ENCODE results near the gene PSD.

Gene PSD

DNA sequence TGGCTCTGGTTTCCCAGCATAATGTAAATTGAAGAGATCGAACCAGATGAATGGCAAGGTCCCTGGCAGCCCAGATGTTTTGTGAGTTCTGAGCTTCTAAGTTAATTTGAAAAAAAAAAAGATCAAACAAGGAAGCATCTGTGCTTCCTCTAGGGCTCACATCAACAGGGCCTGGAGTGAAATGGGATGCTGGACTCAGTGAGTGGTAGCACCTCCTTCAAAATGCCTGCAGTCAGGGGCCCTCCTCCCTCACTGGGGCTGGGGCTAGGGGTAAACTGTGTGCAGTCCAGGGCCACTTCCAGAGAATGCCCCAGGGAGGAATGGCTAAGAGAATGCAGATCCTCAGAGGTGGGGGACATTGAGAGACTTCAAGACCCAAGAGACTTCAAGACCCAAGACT is 19.8 kb upstream of the PSD start:
- no peak for DNase-seq

- DNase-seq: no peak
These were observed 18.9 kb upstream of the PSD start for GRCh38 chr10:102437515-102437914.

- no peak for DNase-seq
These were observed 17.7 kb upstream of the PSD start for GRCh38 chr10:102436312-102436711.

DNA sequence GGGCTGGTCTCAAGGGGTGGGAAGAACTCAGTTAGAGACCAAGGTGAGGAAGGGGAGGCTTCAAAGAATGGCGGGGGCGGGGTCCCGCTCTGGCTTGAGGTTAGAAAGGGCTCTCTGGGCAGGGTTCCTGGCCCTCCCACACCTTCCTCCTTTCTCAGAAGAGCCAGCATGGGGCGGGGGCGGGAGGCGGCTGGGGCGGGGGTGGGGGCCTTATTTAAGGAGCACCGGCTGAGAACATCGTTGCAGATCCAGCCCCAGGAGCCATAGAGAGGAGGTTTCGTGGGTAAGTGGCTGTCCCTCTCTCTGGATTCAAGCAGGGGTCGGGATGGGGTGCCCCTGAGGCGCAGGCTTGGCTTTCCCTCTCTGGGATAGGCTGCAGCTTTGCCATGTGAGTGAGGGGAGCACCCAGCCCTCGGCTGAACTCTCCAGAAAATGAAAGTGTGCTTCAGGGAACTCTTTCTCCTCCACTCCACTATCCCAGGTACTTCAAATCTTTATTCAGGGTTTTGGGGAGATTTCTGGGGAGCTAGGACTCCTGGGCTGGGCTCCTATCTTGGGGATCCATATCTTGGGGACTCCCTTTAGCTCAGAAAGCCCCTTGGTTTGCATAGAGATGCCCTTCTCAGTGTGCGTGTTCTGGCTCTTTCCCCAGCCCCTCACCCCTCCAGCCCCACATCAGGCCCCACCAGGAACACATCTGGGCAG is 17.1 kb upstream of the PSD start:
- DNase-seq: no peak

GRCh38 chr10:102435133-102435497 is 16.5 kb upstream of the PSD start:
- DNase-seq: no peak

- DNase-seq: no peak
These were observed 16.0 kb upstream of the PSD start for GRCh38 chr10:102434394-102435132.

- DNase-seq: no peak
These were observed 15.0 kb upstream of the PSD start for GRCh38 chr10:102433619-102434046.

GRCh38 chr10:102432162-102432950 is 13.8 kb upstream of the PSD start, which contains the start of gene CUEDC2:
Gene CUEDC2, minus strand, starts transcription at chr10:102432574. Its CDS starts 7,386 bp downstream, at chr10:102425188.
- DNase-seq: peak; percentile 85

GRCh38 chr10:102431452-102432124 is 13.0 kb upstream of the PSD start:
- DNase-seq: peak; percentile 23

GRCh38 chr10:102429468-102429867 is 10.9 kb upstream of the PSD start:
- no peak for DNase-seq

GRCh38 chr10:102426803-102427287 is 8.3 kb upstream of the PSD start:
- DNase-seq: no peak

- DNase-seq: no peak
These were observed 6.9 kb upstream of the PSD start for GRCh38 chr10:102425444-102425843.

DNA sequence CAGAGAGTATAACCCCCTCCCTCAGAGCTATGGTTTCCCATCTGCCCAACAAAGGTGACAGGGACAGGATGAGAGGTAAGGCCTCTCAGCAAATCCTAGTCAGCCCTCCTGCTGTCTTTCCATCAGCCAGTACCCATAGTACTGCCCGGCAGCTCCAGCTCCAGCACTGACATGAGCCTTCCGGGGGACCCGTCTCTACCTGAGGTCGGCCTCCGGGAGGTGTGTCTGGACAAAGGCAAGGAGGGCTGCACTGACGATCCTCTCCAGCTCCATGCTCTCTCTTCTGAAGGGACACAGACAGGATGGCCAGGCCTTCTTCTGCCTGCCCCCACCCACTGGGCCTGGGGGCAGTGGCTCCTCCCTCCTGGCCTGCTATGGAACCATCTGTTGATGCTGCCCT is 6.3 kb upstream of the PSD start:
- no peak for DNase-seq

DNA sequence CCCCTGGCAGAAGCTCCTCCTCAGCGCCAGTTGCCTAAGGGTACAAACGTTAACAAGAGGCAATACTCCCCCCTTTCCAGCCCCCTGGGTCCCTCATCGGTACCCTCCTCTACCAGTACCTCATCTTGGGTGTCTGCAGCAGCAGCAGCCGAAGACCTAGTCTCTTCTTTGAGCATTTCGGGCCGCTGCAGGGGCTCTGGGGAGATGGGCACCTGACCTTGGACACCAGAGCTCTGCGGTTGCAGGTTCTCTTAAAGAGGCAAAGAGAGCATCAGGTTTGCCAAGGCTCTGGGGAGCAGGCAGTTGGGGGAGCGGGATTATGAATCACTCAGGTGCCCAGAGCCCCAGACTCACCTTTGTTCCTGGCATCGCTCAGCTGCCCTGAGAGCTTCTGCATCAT is 5.6 kb upstream of the PSD start:
- no peak for DNase-seq

- no peak for DNase-seq
These were observed 4.9 kb upstream of the PSD start for GRCh38 chr10:102423372-102423968.

GRCh38 chr10:102422545-102423129 is 4.1 kb upstream of the PSD start:
- DNase-seq: no peak

GRCh38 chr10:102421757-102422512 is 3.4 kb upstream of the PSD start:
- DNase-seq: no peak

DNA sequence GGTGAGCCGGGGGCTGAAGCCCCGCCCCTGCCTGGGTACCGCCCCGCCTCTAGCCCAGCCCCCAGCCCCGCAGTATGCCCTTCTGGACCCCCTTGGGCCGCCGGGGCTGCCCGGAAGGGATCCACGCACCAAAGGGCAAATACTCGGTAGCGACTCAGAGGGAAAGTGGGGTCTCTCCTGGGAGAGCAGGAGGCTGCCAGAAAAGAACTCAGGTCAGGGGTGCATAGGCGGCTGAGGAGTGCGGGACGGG is 2.8 kb upstream of the PSD start:
- DNase-seq: no peak

- peak; percentile 87 for DNase-seq
These were observed 2.3 kb upstream of the PSD start, which contains the start of gene FBXL15 for GRCh38 chr10:102420714-102421506. Gene FBXL15, plus strand, starts transcription at chr10:102420836. Its CDS starts 294 bp downstream, at chr10:102421130.

DNA sequence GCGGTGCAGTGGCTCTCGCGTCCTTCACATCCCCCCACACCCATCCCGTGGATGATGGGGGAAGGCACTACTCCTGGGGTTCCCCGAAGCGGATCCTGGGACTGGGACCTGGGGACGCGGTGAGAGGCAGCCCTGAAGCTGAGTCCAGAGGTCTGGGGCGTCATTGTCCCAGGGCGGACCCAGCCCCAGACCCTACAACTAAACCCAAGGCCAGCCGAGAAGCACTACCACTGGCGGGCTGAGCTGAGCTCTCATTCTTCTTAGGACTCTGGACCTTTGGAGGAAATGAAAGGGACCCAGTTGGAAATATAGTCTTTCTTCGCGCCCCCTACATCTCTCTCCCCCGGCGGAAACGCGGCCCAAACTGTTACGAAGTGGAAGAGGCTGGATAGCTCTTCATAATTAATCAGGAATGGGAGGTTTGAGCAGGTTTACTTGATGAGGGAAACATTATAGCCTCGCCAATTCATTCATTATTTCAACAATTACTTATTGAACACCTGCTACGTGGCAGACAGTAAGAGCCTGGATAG is 1.7 kb upstream of the PSD start:
- DNase-seq: no peak

All from DMS 273 treated with DMSO at 0.1 percent for 48 hours (cell line).